ENCODE data around the gene TRA2A.

DNA sequence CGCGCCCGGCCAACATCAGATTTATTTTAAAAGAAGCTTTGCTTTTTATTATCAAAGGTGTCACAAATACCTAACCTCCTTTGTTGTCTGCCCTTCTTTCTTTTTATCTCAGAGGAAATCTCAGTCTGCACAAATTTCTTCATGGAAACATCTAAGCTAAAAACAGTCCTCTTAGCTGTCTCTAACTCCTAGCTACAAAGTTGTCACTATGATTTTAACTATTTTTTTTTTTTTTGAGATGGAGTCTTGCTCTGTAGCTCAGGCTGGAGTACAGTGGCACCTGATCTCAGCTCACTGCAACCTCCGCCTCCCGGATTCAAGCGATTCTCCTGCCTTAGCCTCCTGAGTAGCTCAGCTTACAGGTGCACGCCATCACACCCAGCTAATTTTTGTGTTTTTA is 7.3 kb downstream of the TRA2A start:
- no peak for TF ChIP-seq EZH2 (IDR thresholded peaks at IDR 0.05; ENCODE audit: borderline replicate concordance, control insufficient read depth, low read depth, low read length)
- TF ChIP-seq, protein P1, sequence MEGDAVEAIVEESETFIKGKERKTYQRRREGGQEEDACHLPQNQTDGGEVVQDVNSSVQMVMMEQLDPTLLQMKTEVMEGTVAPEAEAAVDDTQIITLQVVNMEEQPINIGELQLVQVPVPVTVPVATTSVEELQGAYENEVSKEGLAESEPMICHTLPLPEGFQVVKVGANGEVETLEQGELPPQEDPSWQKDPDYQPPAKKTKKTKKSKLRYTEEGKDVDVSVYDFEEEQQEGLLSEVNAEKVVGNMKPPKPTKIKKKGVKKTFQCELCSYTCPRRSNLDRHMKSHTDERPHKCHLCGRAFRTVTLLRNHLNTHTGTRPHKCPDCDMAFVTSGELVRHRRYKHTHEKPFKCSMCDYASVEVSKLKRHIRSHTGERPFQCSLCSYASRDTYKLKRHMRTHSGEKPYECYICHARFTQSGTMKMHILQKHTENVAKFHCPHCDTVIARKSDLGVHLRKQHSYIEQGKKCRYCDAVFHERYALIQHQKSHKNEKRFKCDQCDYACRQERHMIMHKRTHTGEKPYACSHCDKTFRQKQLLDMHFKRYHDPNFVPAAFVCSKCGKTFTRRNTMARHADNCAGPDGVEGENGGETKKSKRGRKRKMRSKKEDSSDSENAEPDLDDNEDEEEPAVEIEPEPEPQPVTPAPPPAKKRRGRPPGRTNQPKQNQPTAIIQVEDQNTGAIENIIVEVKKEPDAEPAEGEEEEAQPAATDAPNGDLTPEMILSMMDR (IDR thresholded peaks at IDR 0.05 in 2 of 3, conservative IDR thresholded peaks at IDR 0.05 in 1 of 3; ENCODE audit: control insufficient read depth in 2 of 3, extremely low read depth in 1 of 3, insufficient read depth in 1 of 3, low read depth in 3 of 3, low read length in 3 of 3): no peak
- no peak for TF ChIP-seq TCF12 (IDR thresholded peaks at IDR 0.05; ENCODE audit: low read depth, low read length)
- TF ChIP-seq, protein P2, sequence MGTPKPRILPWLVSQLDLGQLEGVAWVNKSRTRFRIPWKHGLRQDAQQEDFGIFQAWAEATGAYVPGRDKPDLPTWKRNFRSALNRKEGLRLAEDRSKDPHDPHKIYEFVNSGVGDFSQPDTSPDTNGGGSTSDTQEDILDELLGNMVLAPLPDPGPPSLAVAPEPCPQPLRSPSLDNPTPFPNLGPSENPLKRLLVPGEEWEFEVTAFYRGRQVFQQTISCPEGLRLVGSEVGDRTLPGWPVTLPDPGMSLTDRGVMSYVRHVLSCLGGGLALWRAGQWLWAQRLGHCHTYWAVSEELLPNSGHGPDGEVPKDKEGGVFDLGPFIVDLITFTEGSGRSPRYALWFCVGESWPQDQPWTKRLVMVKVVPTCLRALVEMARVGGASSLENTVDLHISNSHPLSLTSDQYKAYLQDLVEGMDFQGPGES (IDR thresholded peaks at IDR 0.05): no peak
- TF ChIP-seq ZNF217 (IDR thresholded peaks at IDR 0.05): no peak
- no peak for TF ChIP-seq CHD4 (IDR thresholded peaks at IDR 0.05)
- TF ChIP-seq EP300 (IDR thresholded peaks at IDR 0.05; ENCODE audit: borderline replicate concordance in 1 of 2, control insufficient read depth in 1 of 2, low read depth in 2 of 2, low read length in 2 of 2): no peak
- TF ChIP-seq, protein P3, sequence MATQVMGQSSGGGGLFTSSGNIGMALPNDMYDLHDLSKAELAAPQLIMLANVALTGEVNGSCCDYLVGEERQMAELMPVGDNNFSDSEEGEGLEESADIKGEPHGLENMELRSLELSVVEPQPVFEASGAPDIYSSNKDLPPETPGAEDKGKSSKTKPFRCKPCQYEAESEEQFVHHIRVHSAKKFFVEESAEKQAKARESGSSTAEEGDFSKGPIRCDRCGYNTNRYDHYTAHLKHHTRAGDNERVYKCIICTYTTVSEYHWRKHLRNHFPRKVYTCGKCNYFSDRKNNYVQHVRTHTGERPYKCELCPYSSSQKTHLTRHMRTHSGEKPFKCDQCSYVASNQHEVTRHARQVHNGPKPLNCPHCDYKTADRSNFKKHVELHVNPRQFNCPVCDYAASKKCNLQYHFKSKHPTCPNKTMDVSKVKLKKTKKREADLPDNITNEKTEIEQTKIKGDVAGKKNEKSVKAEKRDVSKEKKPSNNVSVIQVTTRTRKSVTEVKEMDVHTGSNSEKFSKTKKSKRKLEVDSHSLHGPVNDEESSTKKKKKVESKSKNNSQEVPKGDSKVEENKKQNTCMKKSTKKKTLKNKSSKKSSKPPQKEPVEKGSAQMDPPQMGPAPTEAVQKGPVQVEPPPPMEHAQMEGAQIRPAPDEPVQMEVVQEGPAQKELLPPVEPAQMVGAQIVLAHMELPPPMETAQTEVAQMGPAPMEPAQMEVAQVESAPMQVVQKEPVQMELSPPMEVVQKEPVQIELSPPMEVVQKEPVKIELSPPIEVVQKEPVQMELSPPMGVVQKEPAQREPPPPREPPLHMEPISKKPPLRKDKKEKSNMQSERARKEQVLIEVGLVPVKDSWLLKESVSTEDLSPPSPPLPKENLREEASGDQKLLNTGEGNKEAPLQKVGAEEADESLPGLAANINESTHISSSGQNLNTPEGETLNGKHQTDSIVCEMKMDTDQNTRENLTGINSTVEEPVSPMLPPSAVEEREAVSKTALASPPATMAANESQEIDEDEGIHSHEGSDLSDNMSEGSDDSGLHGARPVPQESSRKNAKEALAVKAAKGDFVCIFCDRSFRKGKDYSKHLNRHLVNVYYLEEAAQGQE (IDR thresholded peaks at IDR 0.05; ENCODE audit: low read depth, low read length): no peak
- no peak for TF ChIP-seq MYC (IDR thresholded peaks at IDR 0.05; ENCODE audit: insufficient read depth, insufficient read length, insufficient replicate concordance, low read length, severe bottlenecking)

All from GM12878 (cell line).